ENCODE measurements around the gene ADGRG3.

Gene ADGRG3

GRCh38 chr16:57696240-57696639 is 28.1 kb downstream of the ADGRG3 start:
- Histone ChIP-seq H2AFZ (ENCODE audit: low read depth, low read length) (no peak overlapping the region), H3K4ac (ENCODE audit: low read depth in 1 of 2, low read length in 2 of 2) (no peak overlapping the region), H2BK15ac (ENCODE audit: low read depth, poor library complexity, severe bottlenecking) (no peak overlapping the region), H3K27ac (ENCODE audit: low read length, poor library complexity, severe bottlenecking) (no peak overlapping the region), H3K14ac (ENCODE audit: low read length in 2 of 2) (no peak overlapping the region), H3K27me3 (ENCODE audit: control insufficient read depth in 1 of 2, insufficient read depth in 1 of 2, low read length in 2 of 2) (peaks cover 6 to 57% of the 10 kb centered on the region in 2 experiments), H3K23ac (ENCODE audit: low read length in 2 of 2) (no peak overlapping the region), H3K4me3 (ENCODE audit: insufficient read depth in 1 of 2, low read depth in 1 of 2, low read length in 2 of 2) (no peak overlapping the region), H2BK5ac (ENCODE audit: low read depth, low read length, poor library complexity, severe bottlenecking) (no peak overlapping the region), H3K79me1 (replicated peaks; ENCODE audit: low read length, poor library complexity, severe bottlenecking) (no peaks in the 10 kb centered on the region), H3K9ac (ENCODE audit: low read length) (no peak overlapping the region), H3K36me3 (ENCODE audit: control insufficient read depth in 1 of 2, insufficient read depth in 2 of 2, low read depth in 1 of 2, low read length in 2 of 2) (no peaks in the 10 kb centered on the region), H3K9me3 (ENCODE audit: control insufficient read depth, low read length) (no peaks in the 10 kb centered on the region), H3K4me1 (ENCODE audit: control insufficient read depth, insufficient read depth, low read depth, low read length) (peaks cover 6% of the 10 kb centered on the region), H2BK12ac (ENCODE audit: low read length in 2 of 2) (no peak overlapping the region), H3K18ac (ENCODE audit: low read depth in 1 of 2, low read length in 2 of 2) (no peak overlapping the region), H2AK5ac (ENCODE audit: low read length, severe bottlenecking) (no peak overlapping the region), H2BK120ac (ENCODE audit: low read depth, low read length) (no peak overlapping the region), H4K91ac (ENCODE audit: low read length) (no peak overlapping the region), H4K8ac (ENCODE audit: low read length) (no peak overlapping the region), H3K4me2 (ENCODE audit: low read length, poor library complexity, severe bottlenecking) (no peak overlapping the region)
- 82% methylated on average over 7 of the region's 7 CpGs for WGBS
- DNase-seq = no peak

- Histone ChIP-seq H3K4me1 (ENCODE audit: control insufficient read depth, insufficient read depth, low read depth, low read length) (peaks cover 6% of the 10 kb centered on the region), H3K4me2 (ENCODE audit: low read length, poor library complexity, severe bottlenecking) (no peak overlapping the region), H2BK12ac (ENCODE audit: low read length in 2 of 2) (no peak overlapping the region), H3K9ac (ENCODE audit: low read length) (no peak overlapping the region), H3K9me3 (ENCODE audit: control insufficient read depth, low read length) (no peaks in the 10 kb centered on the region), H3K23ac (ENCODE audit: low read length in 2 of 2) (no peak overlapping the region), H2BK5ac (ENCODE audit: low read depth, low read length, poor library complexity, severe bottlenecking) (no peak overlapping the region), H3K79me1 (replicated peaks; ENCODE audit: low read length, poor library complexity, severe bottlenecking) (no peaks in the 10 kb centered on the region), H3K36me3 (ENCODE audit: control insufficient read depth in 1 of 2, insufficient read depth in 2 of 2, low read depth in 1 of 2, low read length in 2 of 2) (no peaks in the 10 kb centered on the region), H3K14ac (ENCODE audit: low read length in 2 of 2) (no peak overlapping the region), H4K8ac (ENCODE audit: low read length) (no peak overlapping the region), H2BK120ac (ENCODE audit: low read depth, low read length) (no peak overlapping the region), H3K18ac (ENCODE audit: low read depth in 1 of 2, low read length in 2 of 2) (no peak overlapping the region), H2AFZ (ENCODE audit: low read depth, low read length) (no peak overlapping the region), H2AK5ac (ENCODE audit: low read length, severe bottlenecking) (no peak overlapping the region), H3K4me3 (ENCODE audit: insufficient read depth in 1 of 2, low read depth in 1 of 2, low read length in 2 of 2) (no peak overlapping the region), H3K27ac (ENCODE audit: low read length, poor library complexity, severe bottlenecking) (no peak overlapping the region), H3K4ac (ENCODE audit: low read depth in 1 of 2, low read length in 2 of 2) (no peak overlapping the region), H3K27me3 (ENCODE audit: control insufficient read depth in 1 of 2, insufficient read depth in 1 of 2, low read length in 2 of 2) (peaks cover 0 to 56% of the 10 kb centered on the region in 2 experiments), H2BK15ac (ENCODE audit: low read depth, poor library complexity, severe bottlenecking) (no peak overlapping the region), H4K91ac (ENCODE audit: low read length) (no peak overlapping the region)
- DNase-seq = no peak
- WGBS = 90% methylated on average over 14 of the region's 17 CpGs
Measured at GRCh38 chr16:57697896-57698537, 29.9 kb downstream of the ADGRG3 start.

- Histone ChIP-seq H2AFZ (ENCODE audit: low read depth, low read length) (no peak overlapping the region), H3K4me1 (ENCODE audit: control insufficient read depth, insufficient read depth, low read depth, low read length) (peaks cover 6% of the 10 kb centered on the region), H3K18ac (ENCODE audit: low read depth in 1 of 2, low read length in 2 of 2) (no peak overlapping the region), H3K4ac (ENCODE audit: low read depth in 1 of 2, low read length in 2 of 2) (no peak overlapping the region), H2BK15ac (ENCODE audit: low read depth, poor library complexity, severe bottlenecking) (no peak overlapping the region), H2AK5ac (ENCODE audit: low read length, severe bottlenecking) (no peak overlapping the region), H2BK5ac (ENCODE audit: low read depth, low read length, poor library complexity, severe bottlenecking) (no peak overlapping the region), H4K91ac (ENCODE audit: low read length) (no peak overlapping the region), H3K14ac (ENCODE audit: low read length in 2 of 2) (no peak overlapping the region), H3K9ac (ENCODE audit: low read length) (no peak overlapping the region), H3K27ac (ENCODE audit: low read length, poor library complexity, severe bottlenecking) (no peak overlapping the region), H3K4me3 (ENCODE audit: insufficient read depth in 1 of 2, low read depth in 1 of 2, low read length in 2 of 2) (no peak overlapping the region), H3K27me3 (ENCODE audit: control insufficient read depth in 1 of 2, insufficient read depth in 1 of 2, low read length in 2 of 2) (peaks cover 0 to 53% of the 10 kb centered on the region in 2 experiments), H3K4me2 (ENCODE audit: low read length, poor library complexity, severe bottlenecking) (no peak overlapping the region), H3K23ac (ENCODE audit: low read length in 2 of 2) (no peak overlapping the region), H3K36me3 (ENCODE audit: control insufficient read depth in 1 of 2, insufficient read depth in 2 of 2, low read depth in 1 of 2, low read length in 2 of 2) (no peaks in the 10 kb centered on the region), H4K8ac (ENCODE audit: low read length) (no peak overlapping the region), H2BK120ac (ENCODE audit: low read depth, low read length) (no peak overlapping the region), H2BK12ac (ENCODE audit: low read length in 2 of 2) (no peak overlapping the region), H3K79me1 (replicated peaks; ENCODE audit: low read length, poor library complexity, severe bottlenecking) (no peaks in the 10 kb centered on the region), H3K9me3 (ENCODE audit: control insufficient read depth, low read length) (no peaks in the 10 kb centered on the region)
- 83% methylated on average over 16 of the region's 16 CpGs for WGBS
- no peak for DNase-seq
Measured at GRCh38 chr16:57698812-57699405, 30.8 kb downstream of the ADGRG3 start.

GRCh38 chr16:57699481-57699880 is 31.4 kb downstream of the ADGRG3 start:
- no peak overlapping the region for H3K18ac ChIP-seq (ENCODE audit: low read depth in 1 of 2, low read length in 2 of 2)

More at GRCh38 chr16:57699481-57699880, 31.4 kb downstream of the ADGRG3 start:
- Histone ChIP-seq H2BK120ac (ENCODE audit: low read depth, low read length) (no peak overlapping the region), H2AK5ac (ENCODE audit: low read length, severe bottlenecking) (no peak overlapping the region), H2BK15ac (ENCODE audit: low read depth, poor library complexity, severe bottlenecking) (no peak overlapping the region), H3K27ac (ENCODE audit: low read length, poor library complexity, severe bottlenecking) (no peak overlapping the region), H3K9ac (ENCODE audit: low read length) (no peak overlapping the region), H3K36me3 (ENCODE audit: control insufficient read depth in 1 of 2, insufficient read depth in 2 of 2, low read depth in 1 of 2, low read length in 2 of 2) (no peaks in the 10 kb centered on the region), H4K8ac (ENCODE audit: low read length) (no peak overlapping the region), H2AFZ (ENCODE audit: low read depth, low read length) (no peak overlapping the region), H2BK12ac (ENCODE audit: low read length in 2 of 2) (no peak overlapping the region), H3K23ac (ENCODE audit: low read length in 2 of 2) (no peak overlapping the region), H3K79me1 (replicated peaks; ENCODE audit: low read length, poor library complexity, severe bottlenecking) (no peaks in the 10 kb centered on the region), H3K9me3 (ENCODE audit: control insufficient read depth, low read length) (no peaks in the 10 kb centered on the region), H3K14ac (ENCODE audit: low read length in 2 of 2) (no peak overlapping the region), H3K4me2 (ENCODE audit: low read length, poor library complexity, severe bottlenecking) (no peak overlapping the region), H3K4me1 (ENCODE audit: control insufficient read depth, insufficient read depth, low read depth, low read length) (peaks cover 4% of the 10 kb centered on the region), H3K4ac (ENCODE audit: low read depth in 1 of 2, low read length in 2 of 2) (no peak overlapping the region), H4K91ac (ENCODE audit: low read length) (no peak overlapping the region), H3K4me3 (ENCODE audit: insufficient read depth in 1 of 2, low read depth in 1 of 2, low read length in 2 of 2) (no peak overlapping the region), H3K27me3 (ENCODE audit: control insufficient read depth in 1 of 2, insufficient read depth in 1 of 2, low read length in 2 of 2) (peaks cover 0 to 54% of the 10 kb centered on the region in 2 experiments), H2BK5ac (ENCODE audit: low read depth, low read length, poor library complexity, severe bottlenecking) (no peak overlapping the region)
- DNase-seq = no peak
- WGBS = 93% methylated on average over 3 of the region's 3 CpGs
